HEK293T (cell line): Measurements from ENCODE around the gene FAM193A.

Source experiments
- BHLHE40 ChIP-seq: fragments of 450-650 bp; IDR thresholded peaks from 2 replicates; pipeline ENCODE4 v1.6.1; 2016; ENCODE audit warnings: mild to moderate bottlenecking, moderate library complexity, borderline replicate concordance
- FOXA1 ChIP-seq: fragments of 450-650 bp; IDR thresholded peaks from 2 replicates; pipeline ENCODE4 v1.6.1; 2016; ENCODE audit warnings: mild to moderate bottlenecking
- SUZ12 ChIP-seq: fragments of 450-650 bp; IDR thresholded peaks from 2 replicates; pipeline ENCODE4 v1.6.1; 2016; ENCODE audit warnings: mild to moderate bottlenecking

DNA sequence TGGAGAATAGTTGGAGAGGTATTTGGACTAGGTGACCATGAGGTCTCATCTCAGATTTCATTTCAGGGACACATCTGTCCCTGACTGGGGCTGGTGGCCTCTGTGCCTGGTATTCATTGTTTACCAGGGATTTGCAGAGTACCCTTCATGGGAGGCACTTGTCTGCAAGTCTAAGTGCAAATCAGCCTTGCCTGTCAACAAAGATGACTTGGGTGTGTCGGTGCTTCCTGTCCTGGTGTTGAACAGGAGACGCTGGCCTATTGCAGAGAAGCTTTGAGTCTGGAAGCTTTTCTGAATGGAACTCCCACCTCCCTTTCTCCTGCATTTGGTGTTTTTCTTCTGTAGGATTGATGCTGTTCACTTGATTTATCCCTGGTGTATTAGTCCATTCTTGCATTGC, 115.6 kb downstream of the FAM193A start:
- TF ChIP-seq SUZ12 (no peak), FOXA1 (no peak), BHLHE40 (no peak)
